Gastroesophageal sphincter (tissue), 3 donors: ENCODE measurements around the gene TSC22D2.

Experiments
- EP300 ChIP-seq: sonication (generic); formaldehyde crosslinking; IDR thresholded peaks from one replicate; pipeline ENCODE4 v1.6.1; 2017; ENCODE audit warnings: antibody characterized with exemption, mild to moderate bottlenecking
- POLR2A ChIP-seq, 2 donors: fragments of 450-650 bp; IDR thresholded peaks; one replicate each; pipeline ENCODE4 v1.6.1; 2017; ENCODE audit warnings: antibody characterized with exemption in 2 of 2, mild to moderate bottlenecking in 2 of 2, moderate library complexity in 1 of 2
- POLR2AphosphoS5 ChIP-seq: sonication (generic); formaldehyde crosslinking; IDR thresholded peaks from one replicate; pipeline ENCODE4 v1.6.1; 2017; ENCODE audit warnings: antibody characterized with exemption
- TF ChIP-seq, protein P1 (sequence below), 4 experiments: fragments of 200-600 bp in 2 of 4; fragments of 450-650 bp in 2 of 4; sonication (generic) in 1 of 4; IDR thresholded peaks; one replicate each; pipeline ENCODE4 v1.5.1; 2017 to 2019; ENCODE audit warnings: antibody characterized with exemption in 4 of 4, mild to moderate bottlenecking in 2 of 4, moderate library complexity in 2 of 4

DNA sequence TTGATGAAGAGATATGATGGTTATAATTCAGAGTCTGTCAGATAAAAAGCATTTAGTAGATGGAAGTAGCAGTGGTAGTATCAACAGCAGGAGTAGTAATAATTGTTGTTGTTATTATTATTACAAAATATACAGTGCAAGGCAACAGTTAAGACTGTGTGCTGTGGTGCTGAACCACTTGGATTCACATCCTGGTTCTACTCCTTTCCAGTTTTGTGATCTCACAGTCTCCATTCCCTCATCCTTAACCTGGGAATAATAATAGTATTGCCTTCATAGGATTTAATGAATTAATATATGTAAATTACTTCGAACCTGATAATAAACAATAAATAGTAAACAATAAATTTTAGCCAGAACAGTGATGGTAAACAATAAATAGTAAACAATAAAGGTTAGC, 37.1 kb upstream of the TSC22D2 start:
- TF ChIP-seq POLR2AphosphoS5 (no peak), EP300 (no peak), POLR2A (IDR thresholded peaks at IDR 0.05) (no peak)
- TF ChIP-seq, protein P1, sequence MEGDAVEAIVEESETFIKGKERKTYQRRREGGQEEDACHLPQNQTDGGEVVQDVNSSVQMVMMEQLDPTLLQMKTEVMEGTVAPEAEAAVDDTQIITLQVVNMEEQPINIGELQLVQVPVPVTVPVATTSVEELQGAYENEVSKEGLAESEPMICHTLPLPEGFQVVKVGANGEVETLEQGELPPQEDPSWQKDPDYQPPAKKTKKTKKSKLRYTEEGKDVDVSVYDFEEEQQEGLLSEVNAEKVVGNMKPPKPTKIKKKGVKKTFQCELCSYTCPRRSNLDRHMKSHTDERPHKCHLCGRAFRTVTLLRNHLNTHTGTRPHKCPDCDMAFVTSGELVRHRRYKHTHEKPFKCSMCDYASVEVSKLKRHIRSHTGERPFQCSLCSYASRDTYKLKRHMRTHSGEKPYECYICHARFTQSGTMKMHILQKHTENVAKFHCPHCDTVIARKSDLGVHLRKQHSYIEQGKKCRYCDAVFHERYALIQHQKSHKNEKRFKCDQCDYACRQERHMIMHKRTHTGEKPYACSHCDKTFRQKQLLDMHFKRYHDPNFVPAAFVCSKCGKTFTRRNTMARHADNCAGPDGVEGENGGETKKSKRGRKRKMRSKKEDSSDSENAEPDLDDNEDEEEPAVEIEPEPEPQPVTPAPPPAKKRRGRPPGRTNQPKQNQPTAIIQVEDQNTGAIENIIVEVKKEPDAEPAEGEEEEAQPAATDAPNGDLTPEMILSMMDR (IDR thresholded peaks at IDR 0.05), result no peak
